ENCODE results near the gene DNMT3A. TPM values are rescaled to one million over a fixed set of nuclear protein-coding genes. Genes with fewer than 3 reads are reported as not detected.

DNMT3A gene
- total and polyA plus RNA-seq, 2 donors (not counting 3 experiments of a cell fraction or from before 2014, with no cell fraction given), result 23.3 to 71.7 TPM

GRCh38 chr2:25240636-25241035, 101.1 kb downstream of the DNMT3A start:
- Histone ChIP-seq H3K27me3 (ENCODE audit: control insufficient read depth in 2 of 2, insufficient read depth in 2 of 2, low read length in 2 of 2) (no peaks in the 10 kb centered on the region), H3K9me1 (replicated peaks; ENCODE audit: control insufficient read depth, extremely low read depth, insufficient read depth, low read length) (no peaks in the 10 kb centered on the region), H3K9ac (replicated peaks; ENCODE audit: extremely low read depth, insufficient read depth, low read length) (no peak overlapping the region), H3K4me3 (replicated peaks in 1 of 3; ENCODE audit: insufficient read depth in 1 of 3, low read depth in 1 of 3, low read length in 3 of 3) (no peak overlapping the region), H3K4me1 (ENCODE audit: control insufficient read depth, extremely low read depth, insufficient read depth, low read length) (no peaks in the 10 kb centered on the region), H3K4me2 (ENCODE audit: insufficient read depth, low read length) (no peak overlapping the region), H2AFZ (ENCODE audit: low read depth, low read length) (no peak overlapping the region), H3K27ac (ENCODE audit: insufficient read depth, low read depth, low read length) (no peak overlapping the region), H3K79me2 (ENCODE audit: control insufficient read depth, insufficient read depth, low read length) (no peaks in the 10 kb centered on the region), H4K20me1 (replicated peaks; ENCODE audit: control insufficient read depth, extremely low read depth, insufficient read depth, low read length) (no peaks in the 10 kb centered on the region), H3K36me3 (ENCODE audit: control insufficient read depth in 2 of 2, extremely low read depth in 1 of 2, insufficient read depth in 2 of 2, low read length in 2 of 2) (peaks cover 25 to 61% of the 10 kb centered on the region in 2 experiments), H3K9me3 (replicated peaks; ENCODE audit: control insufficient read depth, insufficient read depth, low read length) (no peaks in the 10 kb centered on the region)
- no peak for DNase-seq (ENCODE audit: low read depth, low spot score)
- FAIRE-seq, result no peak
- CTCF ChIA-PET, result interaction anchor here (2.3 kb wide), 1 partner anchor 12 kb away, joined by 14 read pairs; no protein-coding TSS in a partner anchor
- intact Hi-C loops (cut with micrococcal nuclease), result no loop called here
- dilution Hi-C loops (cut with MboI; ENCODE audit: extremely low pct_ligation_motif_present, low sequenced_read_pairs), result no loop called here
- POLR2A ChIA-PET, result no interaction called here
- TF ChIP-seq MAX (IDR thresholded peaks at IDR 0.05; ENCODE audit: insufficient read depth, insufficient read length) (no peak), EZH2 (IDR thresholded peaks at IDR 0.05; ENCODE audit: borderline replicate concordance, low read depth, low read length, severe bottlenecking) (no peak), FOS (IDR thresholded peaks at IDR 0.05; ENCODE audit: borderline replicate concordance, insufficient read depth, low read length) (no peak), MYC (IDR thresholded peaks at IDR 0.05; ENCODE audit: low read depth, low read length) (no peak), JUN (IDR thresholded peaks at IDR 0.05; ENCODE audit: borderline replicate concordance, insufficient read depth, insufficient read length, low read depth) (no peak), CTCF (IDR thresholded peaks at IDR 0.05; ENCODE audit: extremely low read depth in 1 of 2, insufficient read depth in 1 of 2, low read depth in 1 of 2, low read length in 2 of 2) (no peak), POLR2A (IDR thresholded peaks at IDR 0.05; ENCODE audit: low read depth, low read length) (no peak), POLR2AphosphoS5 (IDR thresholded peaks at IDR 0.05; ENCODE audit: insufficient read depth, low read depth, low read length) (no peak), GATA2 (IDR thresholded peaks at IDR 0.05; ENCODE audit: insufficient read depth, insufficient read length, low read depth, low read length) (no peak)
- BruUV-seq (replicated peaks), result no TSS peak
